GM21825 (cell line): ENCODE measurements around the gene CALHM5.

Experiments
- ATAC-seq: cut with Tn5 transposase; IDR thresholded peaks from one replicate; pipeline ENCODE4 v1.9.1; 2021; ENCODE audit warnings: mild to moderate bottlenecking, moderate library complexity; ENCODE audit not compliant: unreplicated experiment

Gene CALHM5

GRCh38 chr6:116545651-116546050 is 34.2 kb downstream of the CALHM5 start, which contains the start of gene TRAPPC3L:
Gene TRAPPC3L, minus strand, starts transcription at chr6:116545684. Its CDS starts 170 bp downstream, at chr6:116545514.
- no peak for ATAC-seq

DNA sequence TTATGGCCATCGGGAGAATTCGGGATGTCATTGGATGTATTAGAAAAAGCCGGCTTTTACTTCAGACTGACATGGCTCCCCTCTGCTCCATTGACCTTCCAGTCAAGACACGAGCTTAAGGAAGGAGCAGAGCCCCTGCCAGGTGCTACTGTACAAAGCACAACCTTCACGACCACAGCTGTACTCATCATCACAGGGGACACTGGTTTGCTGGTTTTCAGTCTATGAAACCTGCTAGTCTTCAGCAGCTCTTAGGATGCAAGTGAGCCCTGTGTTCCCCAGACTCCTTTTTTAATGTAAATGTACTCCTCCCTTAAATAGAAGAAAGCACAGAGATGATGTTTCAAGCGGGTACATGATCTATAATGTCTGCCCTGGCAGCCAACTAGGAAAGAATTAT is 35.9 kb downstream of the CALHM5 start:
- ATAC-seq, result no peak

- ATAC-seq, result no peak
These were observed 39.4 kb downstream of the CALHM5 start for GRCh38 chr6:116550796-116551195.

- no peak for ATAC-seq
These were observed 42.0 kb downstream of the CALHM5 start, which contains the start of gene CALHM4 for GRCh38 chr6:116553451-116553850. Gene CALHM4, plus strand, starts transcription at chr6:116553751. Its CDS starts 43 bp downstream, at chr6:116553794.

GRCh38 chr6:116556065-116556464 is 44.6 kb downstream of the CALHM5 start:
- no peak for ATAC-seq

GRCh38 chr6:116556814-116557415 is 45.5 kb downstream of the CALHM5 start:
- ATAC-seq, result no peak

DNA sequence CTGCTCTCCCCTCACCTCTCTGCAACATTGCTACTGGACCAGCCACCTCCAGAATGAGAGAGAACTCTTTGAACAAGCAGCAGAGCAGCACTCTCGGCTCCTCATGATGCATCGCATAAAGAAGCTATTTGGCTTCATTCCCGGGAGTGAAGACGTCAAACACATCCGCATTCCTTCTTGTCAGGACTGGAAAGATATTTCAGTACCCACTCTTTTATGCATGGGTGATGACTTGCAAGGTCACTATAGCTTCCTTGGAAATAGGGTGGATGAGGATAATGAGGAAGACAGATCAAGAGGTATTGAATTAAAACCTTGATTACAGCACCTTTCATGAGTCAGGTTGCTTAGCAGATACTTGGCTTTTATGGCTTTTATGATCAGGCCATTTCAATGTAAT is 46.5 kb downstream of the CALHM5 start:
- no peak for ATAC-seq

DNA sequence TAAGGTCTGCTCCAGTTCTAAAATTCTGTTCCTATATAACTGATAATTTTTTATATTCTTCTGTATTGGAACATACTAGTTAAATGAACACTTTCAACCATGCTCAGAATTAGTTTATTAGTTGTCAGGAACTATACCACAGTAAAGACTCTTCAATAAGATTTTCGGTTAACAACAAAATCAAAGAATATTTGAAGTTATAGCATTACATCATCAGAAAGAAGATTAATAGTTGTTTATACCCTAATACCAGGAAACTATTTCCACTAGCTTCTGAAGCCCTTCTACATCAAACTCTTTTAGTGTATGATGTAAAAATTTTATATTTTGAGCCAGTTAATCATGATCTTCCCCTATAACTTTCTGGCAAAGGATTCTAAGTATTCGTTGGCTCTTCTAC is 48.7 kb downstream of the CALHM5 start:
- no peak for ATAC-seq

DNA sequence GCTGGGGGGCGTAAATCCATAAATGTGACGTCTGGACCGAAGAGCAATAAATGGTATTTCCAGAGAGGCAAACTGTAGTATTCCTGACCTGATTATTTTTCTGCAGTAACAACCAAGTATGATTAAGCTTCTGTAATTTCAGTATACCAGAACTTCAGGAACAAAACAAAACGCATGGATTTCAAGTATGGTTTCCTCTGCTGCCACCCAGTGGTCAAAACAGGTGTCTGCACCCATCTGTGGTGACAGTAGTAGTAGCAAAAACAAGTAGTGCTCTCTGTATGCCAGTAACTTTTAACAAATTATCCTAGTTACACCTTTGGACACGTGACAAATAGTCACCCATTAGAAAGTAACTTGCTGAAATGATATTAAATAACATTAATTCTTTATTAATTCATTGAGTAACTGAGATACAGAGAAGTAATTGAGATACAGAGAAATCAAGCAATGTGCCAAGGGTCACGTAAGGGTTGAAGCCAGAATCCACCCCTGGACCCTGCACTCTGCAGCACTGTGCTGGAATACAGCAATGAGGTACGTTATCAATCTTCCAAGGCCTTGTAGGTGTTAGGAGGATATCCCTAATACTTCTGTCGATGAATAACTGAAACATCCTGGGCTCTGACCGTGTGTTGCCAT is 50.1 kb downstream of the CALHM5 start:
- ATAC-seq, result peak; percentile 50

GRCh38 chr6:116562019-116562403 is 50.6 kb downstream of the CALHM5 start:
- no peak for ATAC-seq

- ATAC-seq, result no peak
These were observed 51.2 kb downstream of the CALHM5 start for GRCh38 chr6:116562614-116563013.

DNA sequence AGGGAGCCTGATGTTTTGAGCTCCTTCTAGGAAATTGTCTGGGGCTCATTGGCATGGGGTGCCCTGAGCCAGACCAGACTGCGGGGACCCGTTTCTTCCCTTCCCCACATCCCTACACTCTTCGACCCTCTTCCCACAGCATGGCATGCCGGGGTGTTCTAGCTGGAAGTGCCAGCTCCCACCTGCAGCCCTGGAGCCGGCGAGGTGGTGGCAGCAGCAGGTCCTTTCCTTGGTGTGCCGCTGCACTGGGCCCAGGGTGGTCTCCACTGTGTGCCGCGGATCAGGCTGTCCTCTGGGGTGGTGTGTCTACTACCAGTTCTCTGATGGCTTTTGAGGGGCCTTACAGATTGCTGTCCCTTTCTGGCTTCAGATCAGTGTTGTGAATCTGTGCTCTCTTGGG is 52.4 kb downstream of the CALHM5 start:
- ATAC-seq, result no peak

DNA sequence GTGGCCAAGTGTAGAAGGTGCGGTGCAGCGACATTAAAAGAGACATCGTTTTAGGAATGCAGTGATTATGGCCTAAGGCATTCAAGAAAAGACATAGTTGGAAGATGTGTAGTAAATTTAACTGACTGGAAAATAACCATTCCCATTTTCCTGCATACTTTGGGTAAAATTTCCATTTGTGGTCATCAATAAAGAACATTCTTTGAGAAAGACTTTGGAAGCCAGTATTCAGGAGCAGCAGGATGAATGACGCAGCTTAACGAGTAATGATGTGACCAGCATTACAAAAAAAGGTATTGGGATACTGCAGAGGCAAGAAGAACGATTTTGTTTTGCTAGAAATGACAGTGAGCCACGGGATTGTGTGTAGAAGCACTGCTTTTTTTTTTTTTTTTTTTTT is 52.9 kb downstream of the CALHM5 start:
- no peak for ATAC-seq

DNA sequence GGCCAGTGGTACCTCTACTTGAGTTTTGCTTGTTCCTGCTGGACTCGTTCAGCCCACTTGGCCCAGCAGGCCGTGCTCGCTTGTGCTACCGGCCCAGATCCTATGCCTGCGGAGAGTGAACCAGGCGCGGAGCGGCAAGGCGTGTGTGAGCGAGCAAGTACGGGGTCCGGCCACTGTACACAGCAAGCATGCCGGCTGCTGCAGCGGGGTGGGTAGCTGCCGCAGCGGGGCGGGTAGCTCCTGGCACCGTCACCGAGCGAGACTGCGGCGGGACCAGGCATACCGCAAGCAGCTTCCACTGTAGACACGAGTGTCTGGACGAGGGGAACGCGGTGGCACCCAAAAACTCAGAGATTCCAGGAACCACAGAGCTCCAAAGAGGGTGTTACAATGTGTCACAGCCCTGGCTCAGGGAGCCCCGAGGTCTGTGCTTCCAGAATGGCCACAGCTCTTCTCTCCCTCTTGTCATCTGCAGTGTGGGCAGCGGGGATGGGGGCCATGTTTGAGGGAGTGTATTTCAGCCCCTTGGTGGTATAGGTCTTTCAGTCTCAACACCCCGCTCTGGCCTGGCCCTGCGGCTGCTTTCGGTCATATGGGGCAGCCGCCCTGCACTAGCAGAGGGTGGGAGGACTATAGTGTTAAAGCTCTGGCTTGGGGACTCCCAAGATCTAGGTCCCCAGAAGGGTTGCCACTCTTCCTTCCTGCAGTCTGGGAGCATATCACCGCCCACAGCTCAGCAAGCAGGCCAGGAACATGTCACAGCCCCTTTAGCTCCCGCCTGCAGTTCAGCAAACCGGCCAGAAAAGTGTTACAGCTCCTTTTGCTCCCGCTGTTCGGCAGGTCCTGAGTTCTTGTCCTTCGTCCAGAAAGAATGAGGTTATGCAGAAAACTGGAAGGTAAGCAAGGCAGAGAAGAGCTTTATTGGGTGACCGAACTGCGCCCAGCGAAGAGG is 53.8 kb downstream of the CALHM5 start:
- no peak for ATAC-seq

- no peak for ATAC-seq
These were observed 56.7 kb downstream of the CALHM5 start for GRCh38 chr6:116568111-116568510.

GRCh38 chr6:116568821-116569755 is 57.6 kb downstream of the CALHM5 start:
- no peak for ATAC-seq

DNA sequence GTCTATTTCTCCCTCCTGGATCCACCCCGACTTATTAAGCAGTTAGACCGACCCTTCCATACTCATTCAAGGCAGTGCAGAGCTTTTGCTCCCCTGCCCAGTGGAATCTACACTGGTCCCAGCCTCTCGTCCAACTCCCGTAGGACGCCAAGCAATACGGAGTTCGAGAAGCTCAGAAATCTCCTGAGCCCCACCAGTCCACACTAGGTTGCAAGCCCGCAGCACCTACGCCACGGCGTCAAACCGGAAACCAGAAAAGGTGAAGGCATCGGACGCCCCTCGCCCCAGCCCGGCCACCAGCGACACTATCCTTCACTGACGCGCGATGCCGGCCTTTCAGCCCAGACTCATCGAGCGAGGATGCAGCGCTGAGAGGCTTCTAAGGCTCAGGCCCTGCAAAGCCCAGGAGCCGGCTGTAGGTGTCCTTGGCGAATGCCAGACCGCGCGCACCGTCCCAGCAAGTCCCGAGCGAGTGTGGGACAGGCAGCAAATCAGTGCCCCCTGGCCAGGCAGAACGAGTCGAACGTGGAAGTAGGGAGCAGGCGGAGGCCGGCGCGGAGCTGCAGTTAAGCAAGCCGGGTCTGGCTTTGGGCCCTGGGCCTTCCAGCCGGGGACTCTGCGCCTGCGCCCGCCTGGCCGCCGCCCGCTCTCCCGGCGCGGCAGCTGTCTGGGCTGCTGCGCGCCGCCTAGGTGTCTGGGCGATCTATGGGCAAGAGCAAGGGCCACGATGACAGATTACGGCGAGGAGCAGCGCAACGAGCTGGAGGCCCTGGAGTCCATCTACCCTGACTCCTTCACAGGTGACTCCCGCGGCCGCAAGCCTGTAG is 59.6 kb downstream of the CALHM5 start, which contains the start of gene RWDD1:
RWDD1 (plus strand) TSS at position 649 of the 827 bp plus-strand sequence; CDS start at position 728, 79 bp downstream.
- ATAC-seq, result peak; percentile 93

- ATAC-seq, result no peak
These were observed 60.2 kb downstream of the CALHM5 start for GRCh38 chr6:116571683-116572000.

DNA sequence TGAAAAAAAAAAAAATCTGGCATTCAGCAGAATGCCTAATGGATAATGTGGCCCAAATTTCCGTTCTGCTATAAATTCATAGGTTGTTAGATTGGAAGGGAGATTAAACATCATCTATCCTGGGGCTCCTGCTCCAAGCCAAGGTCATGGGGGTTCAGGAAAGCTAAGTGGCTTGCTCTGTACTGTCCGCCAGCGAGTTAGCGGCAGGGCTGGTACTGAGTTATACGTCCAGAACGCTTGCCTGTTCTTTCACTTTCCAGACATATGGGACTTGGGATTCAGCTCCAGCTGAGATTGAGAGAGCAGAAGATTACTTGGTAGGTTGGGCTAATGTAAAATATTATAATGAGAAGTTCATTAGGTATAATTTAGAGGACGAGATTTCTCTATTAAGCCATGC is 60.7 kb downstream of the CALHM5 start:
- no peak for ATAC-seq
